NCI-H345 treated with DMSO at 0.1 percent for 48 hours (cell line): Measurements from ENCODE around the gene SLAMF9.

Source experiments
- DNase-seq: peaks from one replicate; lab custom pipeline; 2025; ENCODE audit not compliant: unreplicated experiment; lab: John Stamatoyannopoulos, UW

Gene SLAMF9

GRCh38 chr1:159953536-159954515, at the start of gene SLAMF9:
TSS of gene SLAMF9 (minus strand) at chr1:159954237. CDS start at chr1:159954137, 100 bp downstream.
- no peak for DNase-seq

- DNase-seq, result no peak
These were observed 47.4 kb upstream of the SLAMF9 start for GRCh38 chr1:160001440-160001839.

DNA sequence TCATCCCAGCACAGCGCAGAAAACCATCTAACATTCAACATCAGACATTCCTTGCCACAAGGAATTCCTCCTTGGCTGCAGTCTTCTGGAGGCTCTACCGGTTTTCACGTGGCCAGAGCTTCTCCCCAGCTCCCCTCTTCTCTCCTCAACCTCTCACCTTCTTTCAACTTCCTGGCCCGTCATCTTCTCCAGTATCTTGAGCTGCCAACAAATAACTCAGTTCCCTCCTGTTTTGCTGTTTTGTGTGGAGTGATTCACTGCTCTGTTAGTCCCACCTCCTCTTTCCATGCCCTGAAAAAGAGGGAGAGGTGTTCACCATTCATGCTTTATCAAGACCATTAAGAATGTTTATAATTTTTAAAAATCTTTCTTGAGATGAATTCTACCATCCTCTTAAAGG, 45.2 kb upstream of the SLAMF9 start:
- DNase-seq, result no peak

GRCh38 chr1:159996653-159997052, 42.6 kb upstream of the SLAMF9 start:
- no peak for DNase-seq

GRCh38 chr1:159994896-159995295, 40.9 kb upstream of the SLAMF9 start:
- no peak for DNase-seq

- no peak for DNase-seq
These were observed 39.9 kb upstream of the SLAMF9 start for GRCh38 chr1:159993911-159994310.

- DNase-seq, result no peak
These were observed 38.1 kb upstream of the SLAMF9 start for GRCh38 chr1:159992161-159992560.

DNA sequence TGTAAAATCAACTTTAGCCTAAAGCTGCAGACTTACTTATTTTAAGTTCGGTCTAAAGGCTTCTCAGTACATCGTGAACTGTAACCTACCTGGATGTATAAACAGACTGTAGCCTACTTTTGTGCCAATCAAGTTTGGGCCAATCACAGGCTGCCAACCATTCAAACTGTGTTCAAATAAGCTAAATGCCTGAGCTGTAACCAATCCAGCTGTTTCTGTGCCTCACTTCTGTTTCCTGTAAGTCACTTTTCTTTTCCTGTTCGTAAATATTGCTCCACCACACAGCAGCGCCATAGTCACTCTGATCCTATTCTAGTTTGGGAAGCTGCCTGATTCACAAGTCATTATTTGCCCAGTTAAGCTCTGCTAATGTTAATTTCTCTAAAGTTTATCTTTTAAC, 37.5 kb upstream of the SLAMF9 start:
- DNase-seq, result no peak

DNA sequence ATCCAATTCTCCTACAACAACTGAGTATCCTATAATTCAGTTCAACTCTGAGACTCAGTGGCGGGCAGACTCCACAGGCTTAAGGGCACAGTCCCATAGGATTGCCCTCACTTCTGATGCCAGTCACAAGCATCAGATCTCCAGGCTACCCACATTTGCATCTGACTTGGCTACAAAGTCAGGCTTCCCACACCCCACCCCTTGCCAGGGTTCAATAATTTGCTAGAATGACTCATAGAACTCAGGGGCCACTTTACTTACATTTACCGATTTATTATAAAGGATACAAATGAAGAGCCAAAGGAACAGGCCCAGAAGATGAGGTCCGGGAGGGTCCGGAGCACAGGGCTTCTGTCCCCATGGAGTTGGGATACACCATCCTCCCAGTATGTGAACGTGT, 36.0 kb upstream of the SLAMF9 start:
- no peak for DNase-seq

- no peak for DNase-seq
These were observed 35.5 kb upstream of the SLAMF9 start for GRCh38 chr1:159989581-159989980.

- DNase-seq, result no peak
These were observed 34.0 kb upstream of the SLAMF9 start for GRCh38 chr1:159988006-159988405.

- no peak for DNase-seq
These were observed 33.1 kb upstream of the SLAMF9 start for GRCh38 chr1:159987186-159987585.

DNA sequence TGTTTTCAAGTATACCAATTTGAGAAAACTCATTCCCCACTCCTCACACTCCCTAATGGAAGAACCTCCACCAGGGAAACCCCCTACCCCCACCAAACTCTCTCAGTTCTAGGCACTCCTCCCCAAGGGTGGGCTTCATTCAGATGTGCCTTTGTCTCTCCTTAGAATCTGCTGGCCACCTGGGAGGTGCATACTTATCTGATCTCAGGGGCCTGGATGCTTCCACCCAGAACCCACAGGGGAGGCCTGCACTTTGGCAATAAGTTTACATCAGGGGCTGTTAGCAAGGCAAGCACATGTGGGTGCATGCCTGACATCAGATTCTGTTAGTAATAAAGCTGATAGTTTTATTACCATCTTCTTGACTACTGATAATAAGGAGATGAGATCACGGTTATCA, 32.5 kb upstream of the SLAMF9 start:
- DNase-seq, result no peak

- DNase-seq, result no peak
These were observed 32.1 kb upstream of the SLAMF9 start for GRCh38 chr1:159986093-159986492.

DNA sequence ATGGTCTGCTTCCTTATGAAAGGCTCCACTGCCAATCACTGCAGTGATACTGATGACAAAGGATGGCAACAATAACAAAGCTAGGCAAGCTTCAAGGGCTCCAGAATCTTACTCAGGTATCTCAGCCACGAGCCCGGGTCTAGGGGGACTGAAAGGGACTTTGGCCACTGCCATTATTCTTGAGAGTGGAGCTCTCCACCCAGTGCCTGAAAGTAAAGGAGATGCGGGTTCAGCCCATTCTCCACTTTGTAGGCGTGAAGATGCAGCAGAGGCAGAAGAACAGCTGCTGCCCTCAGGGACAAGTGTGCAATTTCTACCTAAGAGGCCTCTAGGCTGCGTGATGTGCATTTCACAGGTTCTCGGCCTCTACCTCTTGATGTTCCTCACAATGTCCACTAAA, 31.4 kb upstream of the SLAMF9 start:
- DNase-seq, result no peak

DNA sequence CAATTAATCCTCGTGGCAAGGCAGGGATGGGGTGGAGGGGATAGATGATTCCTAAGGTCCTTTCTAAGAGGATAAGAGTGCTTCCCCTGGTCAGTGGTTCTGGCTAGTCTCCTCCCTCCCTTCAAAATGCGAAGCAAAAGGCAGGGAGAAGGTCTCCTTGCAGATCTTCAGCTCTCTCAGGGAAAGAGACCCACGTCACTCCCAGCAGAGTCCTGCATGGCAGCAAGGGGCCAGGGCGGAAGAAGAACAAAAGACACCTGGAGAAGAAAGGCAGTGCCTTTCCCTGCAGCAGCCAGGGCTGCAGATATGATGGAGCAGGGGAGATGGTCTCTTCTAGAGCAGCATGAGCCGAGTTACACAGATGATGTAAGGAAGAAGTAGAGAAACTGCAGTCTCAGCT, 29.6 kb upstream of the SLAMF9 start:
- no peak for DNase-seq

DNA sequence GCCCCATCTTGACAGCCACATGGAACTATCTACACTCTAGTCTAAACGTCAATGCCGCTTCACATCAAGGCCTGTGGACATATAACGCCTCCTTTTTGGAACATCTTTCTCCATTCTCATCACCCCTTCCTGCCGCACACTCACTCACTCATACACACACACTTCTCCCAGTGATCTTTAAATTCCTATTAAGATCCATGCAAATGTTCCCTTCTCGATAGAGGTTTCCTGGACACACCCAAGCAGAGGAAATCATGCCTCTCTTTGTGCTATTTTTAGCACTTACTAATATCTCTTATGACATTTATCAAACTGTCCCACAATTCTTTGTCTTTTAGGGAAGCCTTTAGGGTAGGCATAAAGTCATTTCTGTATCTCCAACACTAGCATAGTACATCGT, 28.2 kb upstream of the SLAMF9 start:
- DNase-seq, result no peak

DNA sequence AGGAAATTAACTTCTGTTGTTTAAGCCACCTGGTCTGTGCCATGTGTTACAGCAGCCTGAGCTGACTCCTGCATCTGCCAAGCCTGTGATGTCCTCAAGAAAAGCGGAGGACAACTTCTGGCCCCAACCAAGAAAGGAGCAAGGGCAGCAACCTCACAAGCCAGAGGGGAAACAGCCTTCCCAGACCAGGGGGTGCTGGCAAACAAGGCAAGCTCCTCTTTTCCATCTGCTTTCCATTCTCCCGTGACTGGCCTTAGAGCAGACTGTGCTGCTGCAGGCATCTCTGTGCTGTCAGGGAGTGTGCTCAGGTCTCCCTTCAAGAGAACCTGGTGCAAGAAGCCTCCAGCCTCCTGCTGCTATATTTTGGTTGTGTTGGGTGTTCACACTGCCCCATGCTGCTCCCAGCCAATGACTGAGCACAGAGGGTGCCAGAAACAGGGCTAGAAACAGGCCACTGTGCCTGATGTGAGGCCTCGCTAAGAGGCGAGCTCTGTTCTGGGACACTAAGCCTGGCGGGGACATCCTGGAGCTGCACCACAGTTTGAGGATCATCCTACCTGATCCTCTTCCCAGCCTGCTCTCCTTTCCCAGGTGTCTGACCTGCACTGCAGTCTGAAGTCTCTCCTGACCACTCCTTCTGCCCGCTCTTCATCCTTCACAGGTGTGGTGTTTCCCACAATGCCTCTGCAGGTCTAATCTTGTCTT, 27.5 kb upstream of the SLAMF9 start:
- DNase-seq, result no peak

GRCh38 chr1:159980786-159981185, 26.7 kb upstream of the SLAMF9 start:
- DNase-seq, result no peak

- DNase-seq, result no peak
These were observed 26.0 kb upstream of the SLAMF9 start for GRCh38 chr1:159980076-159980475.

DNA sequence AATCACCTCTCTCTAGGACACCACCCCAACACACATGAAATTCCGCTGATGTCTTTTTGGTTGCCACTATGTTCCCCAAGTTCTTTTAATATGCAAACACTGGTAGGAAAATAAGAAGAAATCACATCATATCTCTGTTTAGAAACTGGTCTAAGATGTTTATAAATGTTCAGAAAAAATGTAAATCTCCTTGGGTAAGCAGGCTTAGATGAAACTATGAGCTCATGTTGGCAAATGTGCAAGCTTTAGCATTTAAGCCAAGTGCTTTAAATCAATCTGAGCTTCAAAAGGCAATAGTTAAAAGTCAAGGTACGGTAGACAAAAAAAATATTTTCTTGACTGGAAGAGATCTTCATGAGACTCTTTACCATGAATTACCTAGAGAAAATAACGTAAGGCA, 25.2 kb upstream of the SLAMF9 start:
- DNase-seq, result no peak

GRCh38 chr1:159978107-159978398, 24.0 kb upstream of the SLAMF9 start:
- no peak for DNase-seq
